Measurements from ENCODE around the gene NUTM2F.
"Not testable (repeated sequence)": the region's sequence is repeated elsewhere in the genome, so short reads cannot be mapped to it uniquely, and the experiment has no call there.

- TF ChIP-seq SOX6 (IDR thresholded peaks at IDR 0.05); TCF7L2 (IDR thresholded peaks at IDR 0.05; ENCODE audit: low read depth, low read length); RBFOX2 (IDR thresholded peaks at IDR 0.05; ENCODE audit: low read depth, low read length); E2F1 (CRISPR knock-in tag; IDR thresholded peaks at IDR 0.05): not testable (repeated sequence)
Measured at GRCh38 chr9:94373779-94374175, 45.3 kb upstream of the NUTM2F start.
